Inferior parietal cortex (tissue), 1 donor: ENCODE measurements around the gene NEURL1.
"Not testable (repeated sequence)": the region's sequence is repeated elsewhere in the genome, so short reads cannot be mapped to it uniquely, and the experiment has no call there.

ENCODE experiments used
- DNase-seq: peaks from one replicate; pipeline ENCODE4 v3.0.0-alpha.2; 2016; ENCODE audit errors: extremely low spot score

NEURL1 gene

DNA sequence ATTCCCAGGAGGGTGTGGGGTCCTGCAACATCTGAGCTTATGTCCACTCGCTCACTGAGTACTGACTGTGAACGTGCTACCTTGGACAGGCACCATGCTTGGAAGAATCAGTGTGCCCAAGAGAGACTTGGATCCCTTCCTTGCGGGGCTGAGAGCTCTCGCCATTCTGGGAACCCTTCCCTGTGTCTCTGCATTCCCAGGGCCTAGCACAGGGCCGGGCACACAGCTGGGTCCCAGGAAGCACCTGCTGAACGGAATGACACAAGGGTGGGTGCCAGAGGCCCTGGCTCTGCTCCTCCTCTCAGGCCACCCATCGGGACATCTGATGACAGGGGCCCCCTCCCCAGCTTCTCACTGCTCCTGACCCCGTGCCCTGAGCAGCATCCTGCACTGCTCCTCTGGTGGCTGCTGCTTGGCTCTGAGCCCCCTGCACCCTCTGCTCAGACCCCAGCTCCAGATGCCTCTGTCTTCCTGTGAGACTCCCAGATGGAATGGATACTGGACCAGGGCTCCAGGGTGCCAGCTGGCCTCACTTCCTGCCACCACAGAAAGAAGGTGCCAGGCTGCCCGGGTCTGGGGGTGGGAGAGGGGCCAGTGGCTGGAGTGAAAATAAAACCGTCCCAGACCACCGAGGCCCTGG lies 129.6 kb downstream of the NEURL1 start:
- no peak for DNase-seq

DNA sequence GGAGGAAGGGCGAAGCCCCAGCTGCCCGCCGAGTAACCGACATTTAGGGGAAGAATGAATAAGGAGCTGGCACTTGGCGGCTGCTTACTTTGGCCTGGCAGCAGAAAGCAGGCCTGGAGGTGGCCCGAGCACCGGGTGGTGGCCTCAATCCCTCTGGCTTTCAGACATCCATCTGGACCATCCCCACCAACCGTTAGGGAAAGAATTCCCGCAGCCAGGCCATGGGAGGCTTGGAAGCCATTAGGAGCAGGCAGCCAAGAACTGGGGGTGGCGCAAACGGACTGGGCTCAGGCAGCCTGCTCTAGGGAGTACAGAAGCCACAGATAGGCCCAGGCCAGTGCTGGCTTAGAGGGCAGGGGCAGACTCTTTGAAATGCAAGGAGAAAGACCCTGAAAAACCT lies 132.7 kb downstream of the NEURL1 start:
- DNase-seq, result no peak

DNA sequence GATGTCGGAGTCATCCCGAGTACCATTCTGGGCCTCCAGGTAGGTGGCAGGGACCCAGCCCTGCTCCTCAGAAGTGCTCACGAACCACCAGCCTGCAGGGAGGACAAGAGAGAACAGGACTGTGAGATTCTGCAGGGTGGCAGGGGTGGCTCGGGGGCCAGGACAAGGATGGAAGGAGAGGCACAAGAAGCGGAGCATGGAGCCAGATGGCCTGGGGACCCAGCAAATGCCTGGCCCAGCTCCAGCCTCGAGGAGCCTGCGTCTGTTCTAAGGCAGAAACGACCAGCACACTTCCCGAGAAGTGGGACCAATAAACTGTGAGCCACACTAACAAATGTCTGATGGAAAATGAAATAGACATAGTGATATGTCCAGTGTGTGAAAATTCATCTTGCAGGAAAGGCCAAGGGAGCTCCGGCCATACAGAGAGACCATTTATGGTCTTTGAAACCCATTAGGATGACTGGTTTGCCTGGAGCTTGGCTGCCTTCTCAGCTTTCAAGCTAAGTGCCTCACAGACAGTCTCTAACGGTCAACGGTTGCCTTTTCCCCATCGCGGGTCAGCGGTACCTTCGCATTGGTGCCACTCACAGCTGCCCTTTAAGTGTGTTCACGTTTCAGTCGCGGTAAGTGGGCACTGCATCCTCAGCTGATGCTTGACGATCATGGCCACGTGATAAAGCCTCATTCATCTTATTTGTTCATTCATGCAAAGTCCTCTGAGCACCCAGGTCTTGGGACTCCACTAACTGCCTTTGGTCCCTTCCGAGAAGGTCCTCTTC lies 133.8 kb downstream of the NEURL1 start:
- no peak for DNase-seq

DNA sequence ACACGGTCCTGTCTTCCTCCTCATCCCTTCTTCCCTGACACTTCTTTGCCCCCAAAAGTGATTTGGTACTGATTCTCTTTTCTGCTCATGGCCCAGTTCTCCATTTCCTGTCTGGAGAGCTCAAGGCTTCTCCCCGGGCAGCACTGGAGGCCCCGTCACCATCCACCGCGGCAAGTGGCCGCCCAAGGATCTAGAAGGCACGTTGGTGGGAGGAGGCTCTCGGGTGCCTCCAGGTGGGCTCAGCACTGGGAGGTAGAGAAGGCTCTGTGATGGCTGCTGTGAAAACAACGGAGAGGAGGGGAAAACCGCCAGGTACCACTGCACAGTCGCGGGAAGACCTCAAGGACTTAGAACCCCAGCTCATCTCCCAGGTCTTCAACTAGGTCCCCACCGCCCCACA lies 134.4 kb downstream of the NEURL1 start:
- no peak for DNase-seq

DNA sequence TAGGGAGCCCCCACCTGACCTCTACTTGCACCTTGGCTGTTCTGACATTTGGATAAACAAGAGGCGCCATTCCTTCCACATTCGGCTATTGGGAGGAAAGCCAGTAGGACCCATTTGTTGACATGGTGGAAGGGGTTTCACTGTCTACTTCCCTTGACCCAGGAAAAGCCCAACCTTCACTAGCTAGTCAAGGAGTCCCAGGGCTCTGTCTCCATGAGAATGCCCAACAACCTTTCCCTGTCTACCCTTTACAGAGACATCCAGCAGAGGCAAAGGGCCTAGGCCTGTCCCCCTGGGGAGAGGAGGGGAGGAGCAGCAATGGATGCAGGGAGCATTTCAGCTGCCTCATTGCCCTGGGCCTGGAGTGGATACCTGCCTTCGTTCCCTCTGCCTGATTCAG lies 136.1 kb downstream of the NEURL1 start:
- no peak for DNase-seq

DNA sequence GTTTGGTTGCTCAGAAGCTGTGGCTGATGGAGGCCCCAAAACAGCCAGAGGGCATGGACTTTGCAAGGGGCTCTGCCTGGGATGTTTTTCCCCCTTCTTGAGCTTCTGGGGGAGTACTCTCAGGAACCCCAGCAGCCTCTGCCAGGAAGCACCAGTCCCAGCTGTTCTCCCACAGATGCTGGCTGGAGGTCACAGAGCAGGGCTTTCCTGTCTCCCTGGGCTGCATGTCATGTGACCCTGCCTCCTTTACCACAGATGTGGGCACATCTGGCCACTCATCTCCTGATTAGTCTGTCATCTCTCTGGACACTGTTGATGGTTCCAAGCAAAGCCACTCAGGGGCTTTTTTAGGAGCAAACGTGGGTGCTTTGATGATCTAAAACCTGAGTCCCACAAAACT lies 136.7 kb downstream of the NEURL1 start:
- DNase-seq, result no peak

DNA sequence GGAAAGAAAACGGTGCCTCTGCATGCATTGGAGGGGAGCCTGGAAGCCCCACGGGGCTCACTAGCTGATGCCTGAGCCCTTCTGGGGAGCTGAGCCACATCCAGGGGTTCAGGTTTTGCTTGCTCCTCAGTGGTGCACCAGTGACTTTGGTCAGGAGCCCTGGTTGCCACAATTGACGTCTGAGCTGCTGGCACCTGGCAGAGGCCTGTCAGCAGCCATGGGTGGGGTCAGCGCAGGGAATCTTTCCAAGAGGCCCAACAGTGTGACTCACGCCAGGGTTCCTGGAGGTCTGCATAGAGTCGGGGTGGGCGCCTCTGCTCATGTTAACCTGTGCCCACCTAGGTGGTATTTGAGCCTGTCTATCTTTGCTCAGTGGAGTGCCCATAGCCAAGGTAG lies 138.7 kb downstream of the NEURL1 start:
- DNase-seq, result no peak

DNA sequence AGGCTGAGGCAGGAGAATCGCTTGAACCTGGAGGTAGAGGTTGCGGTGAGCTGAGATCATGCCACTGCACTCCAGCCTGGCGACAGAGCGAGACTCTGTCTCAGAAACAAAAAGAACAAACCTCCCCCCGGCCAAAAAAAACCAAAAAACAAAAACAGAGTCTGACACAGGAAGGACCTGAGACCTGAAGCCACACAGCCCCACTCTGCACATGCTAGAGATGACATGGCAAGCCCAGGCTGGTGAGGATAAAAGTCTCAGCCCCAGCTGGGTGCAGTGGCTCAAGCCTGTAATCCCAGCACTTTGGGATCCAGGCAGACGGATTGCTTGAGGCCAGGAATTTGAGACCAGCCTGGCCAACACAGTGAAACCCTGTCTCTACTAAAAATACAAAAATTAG lies 139.4 kb downstream of the NEURL1 start:
- not testable (repeated sequence) for DNase-seq

DNA sequence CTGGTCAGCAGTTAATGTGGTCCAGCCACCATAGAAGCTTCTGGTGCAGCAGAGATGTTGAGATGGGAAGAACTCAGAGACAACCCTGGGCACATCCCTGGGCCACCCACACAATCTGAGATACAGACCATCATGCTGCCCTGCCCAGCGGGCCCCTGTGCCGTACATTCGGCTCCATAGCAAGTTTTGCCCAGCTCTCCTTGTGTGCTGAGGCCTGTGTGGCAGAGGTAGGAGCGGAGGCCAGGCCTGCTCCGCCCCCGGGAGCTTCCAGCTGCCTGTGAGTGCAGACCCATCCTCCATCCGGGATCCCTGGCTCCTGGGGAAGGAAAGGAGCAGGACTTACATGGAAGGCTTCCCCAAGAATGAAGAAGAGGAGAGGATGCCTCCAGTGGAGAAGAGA lies 140.3 kb downstream of the NEURL1 start:
- DNase-seq, result no peak

DNA sequence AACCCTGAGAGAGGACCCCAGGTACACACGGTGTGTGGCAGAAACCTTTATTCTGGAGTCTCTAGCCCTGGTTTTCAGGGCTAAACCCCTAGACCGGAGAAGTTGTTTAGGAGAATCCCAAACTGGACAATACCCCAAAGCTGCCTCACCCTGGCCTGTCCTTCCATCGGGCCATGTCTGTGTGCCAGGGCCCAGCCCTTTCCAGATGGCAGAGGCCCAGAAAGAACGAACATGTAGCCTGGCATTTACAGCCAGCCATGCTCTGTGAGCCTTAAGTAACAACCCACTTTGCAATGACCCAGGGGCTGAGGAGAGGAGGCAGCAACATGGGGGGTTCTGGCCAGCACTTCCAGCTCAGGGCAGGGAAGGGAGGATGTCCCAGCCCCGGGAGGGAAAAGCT lies 142.1 kb downstream of the NEURL1 start:
- DNase-seq, result no peak

DNA sequence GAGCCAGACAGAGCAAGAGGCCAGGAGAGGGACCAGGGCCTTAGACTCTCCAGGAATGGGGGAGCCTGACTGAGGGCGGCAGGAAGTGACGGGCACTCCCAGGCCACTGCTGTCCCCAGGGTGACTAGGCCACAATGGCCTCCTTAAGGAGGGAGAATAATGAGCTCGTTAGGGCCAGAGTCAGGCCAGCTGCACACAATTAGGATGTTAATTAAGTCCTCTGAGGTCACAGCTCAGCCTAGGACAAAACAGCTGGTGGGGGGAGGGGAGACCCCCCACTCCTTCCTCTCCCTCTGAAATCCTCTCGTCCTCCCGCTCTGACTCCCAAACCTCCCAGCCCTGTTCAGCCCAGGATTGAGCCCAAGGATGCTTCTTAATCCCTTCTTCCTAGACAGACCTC lies 143.0 kb downstream of the NEURL1 start:
- no peak for DNase-seq

DNA sequence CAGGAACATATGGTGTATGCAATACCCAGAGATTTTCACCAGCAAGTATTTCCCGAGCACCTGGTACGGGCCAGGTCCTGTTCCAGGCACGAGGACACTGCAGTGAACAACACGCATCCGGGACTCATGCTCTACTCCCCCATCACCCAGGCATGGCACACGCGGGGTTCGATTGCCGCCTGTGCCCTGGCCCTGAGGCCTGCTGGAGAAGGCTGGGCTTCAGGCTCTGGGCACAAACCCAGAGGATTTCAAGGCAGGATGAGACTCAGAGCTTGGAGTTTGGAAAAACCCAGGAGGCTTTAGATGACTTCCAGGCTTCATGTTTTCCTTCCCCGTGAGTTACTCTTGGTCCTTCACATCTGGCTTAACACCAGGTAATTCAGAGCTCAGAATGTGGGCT lies 143.5 kb downstream of the NEURL1 start:
- no peak for DNase-seq

DNA sequence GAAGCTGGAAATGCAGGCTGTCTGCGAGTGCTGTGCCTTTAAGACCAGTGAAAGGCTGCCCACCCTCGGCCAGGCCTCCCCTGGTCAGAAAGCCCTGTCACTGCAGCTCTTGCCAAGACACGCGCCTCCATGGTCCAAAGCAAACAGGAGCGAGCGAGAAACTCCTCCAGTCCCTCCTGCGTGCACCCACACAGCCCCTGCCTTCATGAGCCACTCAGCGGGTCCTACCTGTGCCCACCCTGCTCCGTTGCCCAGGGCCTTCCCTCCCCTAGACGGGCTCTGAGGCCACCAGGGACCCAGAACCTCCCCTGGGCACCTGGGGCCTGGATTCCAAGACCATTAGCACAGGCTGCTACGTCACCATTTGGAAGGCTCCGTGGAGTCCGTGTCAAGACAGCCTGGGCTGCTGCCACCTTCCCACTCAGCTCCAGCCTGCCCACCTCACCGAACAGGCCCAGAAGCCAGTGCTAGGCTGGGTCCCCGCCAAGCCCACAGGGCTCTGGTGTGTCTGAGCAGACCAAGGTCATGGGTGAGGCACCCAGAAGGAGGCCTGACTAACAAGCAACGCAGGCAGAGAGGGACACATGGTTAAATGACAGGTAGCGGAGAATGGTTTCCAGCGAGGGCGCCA lies 144.5 kb downstream of the NEURL1 start:
- DNase-seq, result no peak

DNA sequence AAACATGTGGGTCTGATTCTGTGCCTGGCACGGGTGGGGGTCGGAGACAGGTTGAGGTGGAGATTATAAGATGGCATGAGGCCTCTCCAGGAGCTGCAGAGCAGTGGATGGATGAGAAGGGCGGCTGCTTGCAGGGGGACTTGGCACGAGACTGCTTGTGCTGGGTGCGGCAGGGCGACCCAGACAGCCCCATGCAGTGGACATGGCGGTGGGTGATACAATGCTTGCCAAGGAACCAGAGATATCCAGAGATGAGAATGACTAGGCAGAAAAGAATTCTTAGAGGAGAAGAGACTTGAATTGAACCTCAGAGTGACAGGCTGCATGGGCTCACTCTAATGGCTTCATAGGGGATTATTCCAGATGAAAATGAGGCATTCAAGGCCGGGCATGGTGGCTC lies 145.4 kb downstream of the NEURL1 start:
- DNase-seq, result no peak

DNA sequence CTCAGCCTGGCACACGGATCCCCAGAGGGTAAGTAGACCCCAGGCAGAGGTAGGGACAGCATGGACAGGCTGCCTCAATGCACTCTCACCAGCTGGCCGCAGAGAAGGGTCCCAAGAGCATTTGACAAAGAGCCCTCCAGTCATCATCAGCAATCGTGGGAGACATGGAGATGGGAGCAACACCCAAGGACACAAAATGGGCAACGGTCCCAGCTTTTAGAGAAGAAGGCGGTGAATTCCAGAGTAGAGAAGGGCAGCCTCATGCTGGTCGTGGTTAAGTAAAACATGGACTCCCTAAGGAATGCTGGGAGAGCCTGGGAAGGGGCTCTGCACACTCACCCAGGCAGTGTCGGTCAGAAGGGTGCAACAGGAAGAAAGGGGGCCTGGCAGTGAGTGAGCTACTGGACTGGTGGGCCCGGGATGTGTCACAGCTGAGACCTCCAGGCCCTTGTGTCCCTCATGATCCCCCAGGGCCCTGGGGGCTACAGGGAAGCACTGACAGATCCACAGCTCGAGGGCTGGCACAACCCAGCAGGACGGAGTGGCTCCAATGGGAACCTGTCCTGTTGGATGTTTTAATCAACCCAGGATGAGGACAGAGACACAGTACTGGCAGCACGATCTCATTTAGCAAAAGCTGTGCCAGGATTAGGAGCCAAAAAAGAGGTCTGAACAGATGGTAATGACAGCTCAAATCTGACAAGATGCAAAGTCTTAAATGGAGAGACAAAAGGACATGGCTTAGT lies 147.1 kb downstream of the NEURL1 start:
- DNase-seq, result peak; percentile 64

DNA sequence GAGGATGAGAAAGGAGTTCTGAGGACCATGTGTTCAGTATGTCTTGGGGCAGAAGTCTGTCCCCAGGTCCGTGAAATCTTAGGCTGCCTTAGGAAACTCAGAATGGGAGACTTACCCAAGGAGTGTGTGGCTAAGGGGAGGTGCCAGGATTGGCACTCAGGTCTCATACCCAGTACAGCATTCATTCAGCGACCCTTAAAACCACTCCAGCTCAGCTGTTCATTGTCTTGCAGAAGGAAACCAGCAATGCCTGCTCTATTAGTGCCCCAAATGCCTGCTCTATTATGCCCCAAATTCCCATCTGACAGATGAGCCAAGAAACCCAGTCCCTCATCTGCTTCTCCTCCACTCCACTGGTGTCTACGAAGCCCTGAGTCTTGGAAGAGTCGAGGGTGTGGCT lies 147.8 kb downstream of the NEURL1 start:
- DNase-seq, result no peak
